ENCODE results near the gene RASGEF1C.

RASGEF1C gene

DNA sequence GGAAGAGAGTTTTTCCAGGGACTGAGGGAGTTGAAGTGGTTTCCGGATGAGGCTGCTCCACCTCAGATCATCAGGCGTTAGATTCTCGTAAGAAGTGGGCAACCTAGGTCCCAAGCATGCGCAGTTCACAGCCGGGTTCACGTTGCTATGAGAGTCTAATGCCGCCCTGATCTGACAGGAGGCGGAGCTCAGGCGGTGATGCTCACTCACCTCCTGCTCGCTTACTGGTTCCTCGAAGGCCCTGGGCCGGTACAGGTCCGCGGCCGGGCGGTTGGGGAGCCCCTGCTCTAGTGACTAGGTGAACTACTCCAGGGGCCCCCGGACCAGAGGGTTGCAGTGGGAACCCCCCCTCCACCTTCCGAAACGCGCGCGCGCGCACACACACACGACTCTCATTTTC is 136.5 kb downstream of the RASGEF1C start:
- TF ChIP-seq, protein P1, sequence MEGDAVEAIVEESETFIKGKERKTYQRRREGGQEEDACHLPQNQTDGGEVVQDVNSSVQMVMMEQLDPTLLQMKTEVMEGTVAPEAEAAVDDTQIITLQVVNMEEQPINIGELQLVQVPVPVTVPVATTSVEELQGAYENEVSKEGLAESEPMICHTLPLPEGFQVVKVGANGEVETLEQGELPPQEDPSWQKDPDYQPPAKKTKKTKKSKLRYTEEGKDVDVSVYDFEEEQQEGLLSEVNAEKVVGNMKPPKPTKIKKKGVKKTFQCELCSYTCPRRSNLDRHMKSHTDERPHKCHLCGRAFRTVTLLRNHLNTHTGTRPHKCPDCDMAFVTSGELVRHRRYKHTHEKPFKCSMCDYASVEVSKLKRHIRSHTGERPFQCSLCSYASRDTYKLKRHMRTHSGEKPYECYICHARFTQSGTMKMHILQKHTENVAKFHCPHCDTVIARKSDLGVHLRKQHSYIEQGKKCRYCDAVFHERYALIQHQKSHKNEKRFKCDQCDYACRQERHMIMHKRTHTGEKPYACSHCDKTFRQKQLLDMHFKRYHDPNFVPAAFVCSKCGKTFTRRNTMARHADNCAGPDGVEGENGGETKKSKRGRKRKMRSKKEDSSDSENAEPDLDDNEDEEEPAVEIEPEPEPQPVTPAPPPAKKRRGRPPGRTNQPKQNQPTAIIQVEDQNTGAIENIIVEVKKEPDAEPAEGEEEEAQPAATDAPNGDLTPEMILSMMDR (IDR thresholded peaks at IDR 0.05): no peak
- no peaks in the 10 kb centered on the region for H3K9me3 ChIP-seq
- peaks cover 34 to 42% of the 10 kb centered on the region in 2 experiments for H3K4me1 ChIP-seq (ENCODE audit: control insufficient read depth in 1 of 2, insufficient read depth in 1 of 2, low read depth in 1 of 2, low read length in 1 of 2)
- H3K4me3 ChIP-seq (ENCODE audit: low read depth in 1 of 2, low read length in 1 of 2): peak overlapping the region; percentile 73 to 76
- H3K27me3 ChIP-seq: no peaks in the 10 kb centered on the region
- no peaks in the 10 kb centered on the region for H3K36me3 ChIP-seq
- H3K27ac ChIP-seq: peak overlapping the region; percentile 99

DNA sequence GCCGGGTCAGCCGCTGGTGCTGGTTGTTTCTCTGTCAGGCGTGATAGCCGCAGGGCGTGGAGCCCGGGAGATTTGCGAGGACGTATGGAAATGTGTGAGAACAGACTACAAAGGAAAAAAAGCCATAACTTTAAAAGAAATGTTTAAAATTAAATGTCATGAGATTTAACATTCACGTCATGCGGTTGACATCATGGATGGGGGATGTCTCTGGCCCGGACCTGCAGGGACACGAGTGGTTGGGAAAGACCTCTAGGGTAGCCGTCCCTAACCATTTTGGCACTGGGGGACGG is 136.8 kb downstream of the RASGEF1C start:
- no peaks in the 10 kb centered on the region for H3K36me3 ChIP-seq
- no peaks in the 10 kb centered on the region for H3K9me3 ChIP-seq
- peak overlapping the region; percentile 99 for H3K27ac ChIP-seq
- peaks cover 37 to 44% of the 10 kb centered on the region in 2 experiments for H3K4me1 ChIP-seq (ENCODE audit: control insufficient read depth in 1 of 2, insufficient read depth in 1 of 2, low read depth in 1 of 2, low read length in 1 of 2)
- TF ChIP-seq, protein P1 (IDR thresholded peaks at IDR 0.05): no peak
- H3K27me3 ChIP-seq: no peaks in the 10 kb centered on the region
- H3K4me3 ChIP-seq (ENCODE audit: low read depth in 1 of 2, low read length in 1 of 2): peak overlapping the region; percentile 73 to 76

DNA sequence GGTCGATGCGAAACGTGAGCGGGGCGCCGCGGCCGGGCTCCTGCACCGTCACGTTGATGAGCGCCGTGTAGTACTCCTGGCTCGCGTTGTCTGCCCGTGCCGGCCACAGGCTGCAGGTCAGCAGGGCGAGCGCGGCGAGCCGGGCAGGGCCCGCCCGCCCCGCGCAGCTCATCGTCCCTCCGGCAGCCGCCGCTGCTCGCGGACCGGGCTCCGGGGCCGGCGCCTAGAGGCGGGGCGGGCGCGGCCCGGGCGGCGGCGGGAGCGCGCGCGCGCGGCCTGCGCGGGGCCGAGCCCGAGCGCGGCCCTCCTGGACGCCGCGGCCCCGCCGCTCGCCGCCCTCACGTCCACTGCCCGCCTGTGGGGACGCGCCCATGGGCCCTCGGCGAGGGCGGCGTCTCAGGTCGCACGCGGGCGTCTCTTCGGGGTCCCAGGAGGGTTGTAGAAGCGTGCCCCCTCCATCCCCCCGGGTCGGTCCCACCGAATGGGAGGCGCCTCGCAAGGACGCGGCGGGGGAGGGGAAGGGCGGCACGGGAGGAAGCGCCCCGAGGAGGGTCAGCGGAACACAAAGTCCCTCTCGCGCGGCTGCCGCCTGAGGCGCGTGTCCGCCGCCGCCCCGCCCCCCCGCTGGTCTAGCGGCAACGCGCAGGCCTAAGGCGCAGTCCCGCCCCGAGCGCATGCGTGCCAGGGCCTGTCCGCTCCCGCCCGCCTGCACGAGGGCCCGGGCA is 137.3 kb downstream of the RASGEF1C start, which contains the start of gene RNF130:
TSS of gene RNF130 (minus strand) at position 229 of the 725 bp plus-strand sequence. CDS start at position 172, 57 bp downstream.
- Histone ChIP-seq H3K36me3 (no peaks in the 10 kb centered on the region), H3K4me3 (ENCODE audit: low read depth in 1 of 2, low read length in 1 of 2) (peak within 1 kb of the TSS; percentile 73 to 76), H3K27ac (peak within 1 kb of the TSS; percentile 99)

DNA sequence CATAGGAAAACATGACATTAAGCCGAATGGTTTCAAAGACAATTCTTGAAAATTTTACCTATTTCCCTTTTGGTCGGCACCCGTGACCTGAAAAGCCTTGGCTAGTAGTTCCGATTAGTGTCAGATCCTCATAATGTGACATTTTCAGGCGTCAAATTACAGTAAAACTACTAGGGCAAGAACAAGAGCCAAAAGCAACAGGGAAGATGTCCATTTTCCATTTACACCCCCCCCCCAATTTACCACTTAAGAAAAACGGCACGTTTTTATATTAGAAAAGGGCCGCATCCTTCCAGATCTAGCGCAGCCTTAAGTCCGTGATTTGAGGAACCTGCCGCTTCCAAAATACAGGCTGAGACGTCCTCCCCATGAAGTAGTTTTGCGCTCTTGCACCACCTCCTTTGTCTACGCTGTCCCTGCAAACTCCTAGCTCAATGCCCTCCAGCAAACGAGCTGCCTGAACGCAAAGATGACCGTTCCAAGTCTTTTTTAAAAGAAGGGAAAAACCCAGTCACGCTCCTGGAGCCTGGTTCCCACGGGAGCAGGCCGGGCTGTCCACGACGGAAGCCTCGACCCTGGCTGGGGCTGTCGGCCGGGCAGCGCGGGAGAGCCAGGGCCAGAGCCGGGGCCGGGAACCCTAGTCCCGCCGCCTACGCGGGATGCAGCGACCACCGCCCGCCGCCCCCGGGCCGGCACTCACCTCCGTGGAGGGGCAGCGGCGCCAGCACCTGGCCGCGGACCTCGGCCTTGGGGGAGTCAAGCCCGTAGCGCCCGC is 138.1 kb downstream of the RASGEF1C start:
- H3K27me3 ChIP-seq: no peaks in the 10 kb centered on the region
- H3K27ac ChIP-seq: peak overlapping the region; percentile 99
- H3K9me3 ChIP-seq: no peaks in the 10 kb centered on the region
- no peaks in the 10 kb centered on the region for H3K36me3 ChIP-seq
- peaks cover 44% of the 10 kb centered on the region in 2 experiments for H3K4me1 ChIP-seq (ENCODE audit: control insufficient read depth in 1 of 2, insufficient read depth in 1 of 2, low read depth in 1 of 2, low read length in 1 of 2)
- TF ChIP-seq, protein P1 (IDR thresholded peaks at IDR 0.05): no peak
- H3K4me3 ChIP-seq (ENCODE audit: low read depth in 1 of 2, low read length in 1 of 2): peak overlapping the region; percentile 73 to 76

More for the DNA sequence above, 137.3 kb downstream of the RASGEF1C start, which contains the start of gene RNF130:
- Histone ChIP-seq H3K9me3 (no peaks in the 10 kb centered on the region), H3K27me3 (no peaks in the 10 kb centered on the region), H3K4me1 (ENCODE audit: control insufficient read depth in 1 of 2, insufficient read depth in 1 of 2, low read depth in 1 of 2, low read length in 1 of 2) (peaks cover 42 to 44% of the 10 kb centered on the region in 2 experiments)
- TF ChIP-seq, protein P1 (IDR thresholded peaks at IDR 0.05): peak; percentile 49

DNA sequence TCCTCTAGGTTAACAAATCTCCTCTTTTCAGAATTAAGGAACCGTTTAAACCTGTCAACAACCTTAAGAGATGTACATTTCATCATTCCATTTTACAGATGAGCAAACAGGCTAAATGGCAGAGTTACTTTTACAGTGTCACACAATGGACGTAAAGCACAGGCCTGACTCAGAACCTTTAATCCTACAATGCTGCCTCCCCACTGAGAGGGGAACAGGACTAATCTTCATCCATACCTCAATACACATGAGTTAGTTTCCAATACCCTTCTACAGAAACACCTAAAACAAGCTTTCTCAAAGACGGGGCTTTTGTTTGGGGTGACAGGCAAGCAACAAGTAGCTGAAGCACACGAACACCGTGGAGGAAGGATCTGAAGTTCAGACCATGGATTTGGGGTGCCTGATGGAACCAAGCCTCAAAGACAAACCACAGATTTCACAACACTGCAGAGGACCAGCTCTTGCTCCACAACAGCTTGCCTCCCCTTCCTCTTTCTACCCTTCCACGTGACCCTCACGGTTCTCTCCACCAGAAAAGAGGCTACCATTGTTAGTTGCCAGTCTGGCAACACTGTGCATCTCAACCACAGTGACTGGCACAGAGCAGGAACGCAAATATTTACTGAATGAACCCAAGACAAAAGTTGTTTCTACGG is 139.3 kb downstream of the RASGEF1C start:
- H3K4me1 ChIP-seq (ENCODE audit: control insufficient read depth in 1 of 2, insufficient read depth in 1 of 2, low read depth in 1 of 2, low read length in 1 of 2): peaks cover 44 to 49% of the 10 kb centered on the region in 2 experiments
- H3K27ac ChIP-seq: peak overlapping the region; percentile 99

More for the DNA sequence above, 139.3 kb downstream of the RASGEF1C start:
- H3K27me3 ChIP-seq: no peaks in the 10 kb centered on the region
- TF ChIP-seq, protein P1 (IDR thresholded peaks at IDR 0.05): peak; percentile 16
- H3K4me3 ChIP-seq (ENCODE audit: low read depth in 1 of 2, low read length in 1 of 2): peak overlapping the region; percentile 73 to 76
- no peaks in the 10 kb centered on the region for H3K36me3 ChIP-seq
- no peaks in the 10 kb centered on the region for H3K9me3 ChIP-seq
